Measurements from ENCODE around the gene AMBRA1.

AMBRA1 gene

GRCh38 chr11:46385169-46386004 lies 208.4 kb downstream of the AMBRA1 start:
- no peak overlapping the region for H2BK120ac ChIP-seq (ENCODE audit: low read depth, low read length)
- H3K4me1 ChIP-seq (ENCODE audit: control insufficient read depth, low read depth, low read length) = peaks cover 9% of the 10 kb centered on the region
- no peak overlapping the region for H4K8ac ChIP-seq (ENCODE audit: low read depth, low read length)
- no peak overlapping the region for H3K9ac ChIP-seq (ENCODE audit: low read length)
- no peaks in the 10 kb centered on the region for H3K79me1 ChIP-seq (ENCODE audit: low read length)
- H3K27ac ChIP-seq (ENCODE audit: low read depth, low read length) = no peak overlapping the region
- no peak overlapping the region for H4K5ac ChIP-seq (ENCODE audit: low read length)
- H2BK5ac ChIP-seq (ENCODE audit: low read length) = no peak overlapping the region
- H3K36me3 ChIP-seq (ENCODE audit: control insufficient read depth, insufficient read depth, low read length) = no peaks in the 10 kb centered on the region
- no peak overlapping the region for H3K56ac ChIP-seq (ENCODE audit: low read length)
- H3K18ac ChIP-seq (ENCODE audit: low read length) = no peak overlapping the region
- no peak overlapping the region for H2AK5ac ChIP-seq (ENCODE audit: low read length)
- H3K4ac ChIP-seq (ENCODE audit: low read depth, low read length) = no peak overlapping the region
- no peak overlapping the region for H3K4me3 ChIP-seq (ENCODE audit: low read length)
- H3K27me3 ChIP-seq (ENCODE audit: insufficient read depth, low read length, poor library complexity) = peaks cover 7% of the 10 kb centered on the region
- H2BK15ac ChIP-seq (replicated peaks; ENCODE audit: low read depth) = no peak overlapping the region
- no peak overlapping the region for H3K4me2 ChIP-seq (ENCODE audit: low read length)
- no peak for DNase-seq
- no peaks in the 10 kb centered on the region for H3K79me2 ChIP-seq (ENCODE audit: control insufficient read depth, insufficient read depth, low read length)
- WGBS (ENCODE audit: extremely low coverage, insufficient coverage, low lambda C conversion rate) = no CpG with 5 or more reads among the region's 47 CpGs
- H3K23ac ChIP-seq (ENCODE audit: low read length) = no peak overlapping the region

- H4K5ac ChIP-seq (ENCODE audit: low read length) = no peak overlapping the region
These were observed 209.7 kb downstream of the AMBRA1 start for GRCh38 chr11:46383974-46384701.

DNA sequence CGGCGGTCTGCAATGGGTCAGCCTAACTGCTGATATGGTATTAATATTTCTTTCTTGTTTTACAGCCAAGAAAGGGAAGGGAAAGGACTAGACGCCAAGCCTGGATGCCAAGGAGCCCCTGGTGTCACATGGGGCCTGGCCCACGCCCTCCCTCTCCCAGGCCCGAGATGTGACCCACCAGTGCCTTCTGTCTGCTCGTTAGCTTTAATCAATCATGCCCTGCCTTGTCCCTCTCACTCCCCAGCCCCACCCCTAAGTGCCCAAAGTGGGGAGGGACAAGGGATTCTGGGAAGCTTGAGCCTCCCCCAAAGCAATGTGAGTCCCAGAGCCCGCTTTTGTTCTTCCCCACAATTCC lies 210.4 kb downstream of the AMBRA1 start:
- no peak overlapping the region for H2BK120ac ChIP-seq (ENCODE audit: low read depth, low read length)
- H4K8ac ChIP-seq (ENCODE audit: low read depth, low read length) = no peak overlapping the region
- H3K27me3 ChIP-seq (ENCODE audit: insufficient read depth, low read length, poor library complexity) = no peaks in the 10 kb centered on the region
- H2AK5ac ChIP-seq (ENCODE audit: low read length) = no peak overlapping the region
- H2BK5ac ChIP-seq (ENCODE audit: low read length) = no peak overlapping the region
- no peaks in the 10 kb centered on the region for H3K36me3 ChIP-seq (ENCODE audit: control insufficient read depth, insufficient read depth, low read length)
- no peak overlapping the region for H2BK15ac ChIP-seq (replicated peaks; ENCODE audit: low read depth)
- no peak overlapping the region for H3K4ac ChIP-seq (ENCODE audit: low read depth, low read length)
- no peak overlapping the region for H3K18ac ChIP-seq (ENCODE audit: low read length)
- no peaks in the 10 kb centered on the region for H3K79me2 ChIP-seq (ENCODE audit: control insufficient read depth, insufficient read depth, low read length)
- no CpG with 5 or more reads among the region's 7 CpGs for WGBS (ENCODE audit: extremely low coverage, insufficient coverage, low lambda C conversion rate)
- no peak overlapping the region for H3K9ac ChIP-seq (ENCODE audit: low read length)
- no peak overlapping the region for H3K23ac ChIP-seq (ENCODE audit: low read length)
- H3K4me3 ChIP-seq (ENCODE audit: low read length) = no peak overlapping the region
- H3K79me1 ChIP-seq (ENCODE audit: low read length) = no peaks in the 10 kb centered on the region
- peaks cover 8% of the 10 kb centered on the region for H3K4me1 ChIP-seq (ENCODE audit: control insufficient read depth, low read depth, low read length)
- H3K56ac ChIP-seq (ENCODE audit: low read length) = no peak overlapping the region
- no peak overlapping the region for H3K27ac ChIP-seq (ENCODE audit: low read depth, low read length)
- H4K5ac ChIP-seq (ENCODE audit: low read length) = no peak overlapping the region
- H3K4me2 ChIP-seq (ENCODE audit: low read length) = no peak overlapping the region
- DNase-seq = no peak

More at GRCh38 chr11:46383974-46384701, 209.7 kb downstream of the AMBRA1 start:
- Histone ChIP-seq H3K36me3 (ENCODE audit: control insufficient read depth, insufficient read depth, low read length) (no peaks in the 10 kb centered on the region), H2AK5ac (ENCODE audit: low read length) (no peak overlapping the region), H3K56ac (ENCODE audit: low read length) (no peak overlapping the region), H4K8ac (ENCODE audit: low read depth, low read length) (no peak overlapping the region), H3K23ac (ENCODE audit: low read length) (no peak overlapping the region), H3K4me3 (ENCODE audit: low read length) (no peak overlapping the region), H2BK120ac (ENCODE audit: low read depth, low read length) (no peak overlapping the region), H3K9ac (ENCODE audit: low read length) (no peak overlapping the region), H3K27ac (ENCODE audit: low read depth, low read length) (no peak overlapping the region), H3K79me1 (ENCODE audit: low read length) (no peaks in the 10 kb centered on the region), H3K4ac (ENCODE audit: low read depth, low read length) (no peak overlapping the region), H3K4me2 (ENCODE audit: low read length) (no peak overlapping the region), H3K18ac (ENCODE audit: low read length) (no peak overlapping the region), H2BK15ac (replicated peaks; ENCODE audit: low read depth) (no peak overlapping the region), H3K27me3 (ENCODE audit: insufficient read depth, low read length, poor library complexity) (no peaks in the 10 kb centered on the region), H2BK5ac (ENCODE audit: low read length) (no peak overlapping the region), H3K4me1 (ENCODE audit: control insufficient read depth, low read depth, low read length) (peaks cover 9% of the 10 kb centered on the region), H3K79me2 (ENCODE audit: control insufficient read depth, insufficient read depth, low read length) (no peaks in the 10 kb centered on the region)
- no peak for DNase-seq
- no CpG with 5 or more reads among the region's 12 CpGs for WGBS (ENCODE audit: extremely low coverage, insufficient coverage, low lambda C conversion rate)

DNA sequence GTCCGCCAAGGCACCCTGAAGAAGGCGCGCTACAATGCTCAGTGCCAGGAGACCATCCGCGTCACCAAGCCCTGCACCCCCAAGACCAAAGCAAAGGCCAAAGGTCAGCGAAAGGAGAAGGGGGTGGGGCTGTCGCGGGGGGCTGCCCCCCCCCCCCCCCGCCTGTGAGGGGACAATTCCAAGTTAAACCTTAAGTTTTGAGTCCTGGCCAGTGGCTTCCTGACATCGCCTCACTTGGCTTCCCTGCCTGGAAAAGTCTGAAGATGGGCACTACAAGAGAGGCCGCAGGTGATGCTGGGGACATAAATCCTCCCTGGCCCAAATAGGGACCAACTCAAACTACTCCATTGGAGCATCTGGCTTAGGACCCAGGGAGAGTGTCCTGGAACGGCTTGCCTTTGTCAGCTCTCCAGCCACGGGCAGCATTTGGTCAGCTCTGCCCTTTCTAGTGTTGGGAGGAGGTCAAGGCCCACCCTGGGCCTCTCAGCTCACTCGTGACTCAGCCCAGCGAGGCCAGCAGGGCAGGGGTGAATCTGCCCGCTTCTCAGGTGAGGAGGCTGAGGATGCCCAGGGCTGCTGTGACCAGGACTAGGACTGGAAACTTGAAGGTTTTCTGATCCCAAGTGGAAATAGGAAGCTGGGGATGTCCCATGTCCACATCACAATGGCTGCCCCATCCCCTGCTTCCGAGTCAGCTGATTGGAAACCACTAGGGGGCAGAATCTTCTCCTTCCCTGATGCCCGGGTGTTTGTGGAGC lies 211.0 kb downstream of the AMBRA1 start:
- peak; percentile 74 for DNase-seq
- Histone ChIP-seq H3K4ac (ENCODE audit: low read depth, low read length) (no peak overlapping the region), H3K4me3 (ENCODE audit: low read length) (peak overlapping the region; percentile 91), H3K4me1 (ENCODE audit: control insufficient read depth, low read depth, low read length) (peaks cover 4% of the 10 kb centered on the region), H2BK5ac (ENCODE audit: low read length) (no peak overlapping the region), H3K27me3 (ENCODE audit: insufficient read depth, low read length, poor library complexity) (no peaks in the 10 kb centered on the region), H3K79me2 (ENCODE audit: control insufficient read depth, insufficient read depth, low read length) (no peaks in the 10 kb centered on the region), H3K36me3 (ENCODE audit: control insufficient read depth, insufficient read depth, low read length) (no peaks in the 10 kb centered on the region), H2BK15ac (replicated peaks; ENCODE audit: low read depth) (no peak overlapping the region), H3K18ac (ENCODE audit: low read length) (no peak overlapping the region), H3K27ac (ENCODE audit: low read depth, low read length) (no peak overlapping the region), H3K9ac (ENCODE audit: low read length) (peak overlapping the region; percentile 91), H3K4me2 (ENCODE audit: low read length) (peak overlapping the region; percentile 35), H2BK120ac (ENCODE audit: low read depth, low read length) (no peak overlapping the region), H4K8ac (ENCODE audit: low read depth, low read length) (no peak overlapping the region), H3K79me1 (ENCODE audit: low read length) (no peaks in the 10 kb centered on the region), H3K23ac (ENCODE audit: low read length) (peak overlapping the region; percentile 83), H2AK5ac (ENCODE audit: low read length) (no peak overlapping the region), H4K5ac (ENCODE audit: low read length) (no peak overlapping the region), H3K56ac (ENCODE audit: low read length) (peak overlapping the region; percentile 92)
- no CpG with 5 or more reads among the region's 18 CpGs for WGBS (ENCODE audit: extremely low coverage, insufficient coverage, low lambda C conversion rate)

GRCh38 chr11:46381819-46382645 lies 211.8 kb downstream of the AMBRA1 start:
- Histone ChIP-seq H4K8ac (ENCODE audit: low read depth, low read length) (no peak overlapping the region), H2BK15ac (replicated peaks; ENCODE audit: low read depth) (no peak overlapping the region), H4K5ac (ENCODE audit: low read length) (no peak overlapping the region), H3K27me3 (ENCODE audit: insufficient read depth, low read length, poor library complexity) (no peaks in the 10 kb centered on the region), H3K36me3 (ENCODE audit: control insufficient read depth, insufficient read depth, low read length) (no peaks in the 10 kb centered on the region), H3K9ac (ENCODE audit: low read length) (peak overlapping the region; percentile 91), H3K18ac (ENCODE audit: low read length) (peak overlapping the region; percentile 76), H3K23ac (ENCODE audit: low read length) (peak overlapping the region; percentile 73), H3K79me1 (ENCODE audit: low read length) (no peaks in the 10 kb centered on the region), H3K4me2 (ENCODE audit: low read length) (peak overlapping the region; percentile 35), H2AK5ac (ENCODE audit: low read length) (no peak overlapping the region), H3K79me2 (ENCODE audit: control insufficient read depth, insufficient read depth, low read length) (no peaks in the 10 kb centered on the region), H3K4me3 (ENCODE audit: low read length) (peak overlapping the region; percentile 91), H2BK5ac (ENCODE audit: low read length) (peak overlapping the region; percentile 76), H3K4ac (ENCODE audit: low read depth, low read length) (peak overlapping the region; percentile 88), H3K56ac (ENCODE audit: low read length) (peak overlapping the region; percentile 92), H2BK120ac (ENCODE audit: low read depth, low read length) (peak overlapping the region; percentile 29), H3K27ac (ENCODE audit: low read depth, low read length) (peak overlapping the region; percentile 57), H3K4me1 (ENCODE audit: control insufficient read depth, low read depth, low read length) (peaks cover 3% of the 10 kb centered on the region)
- no CpG with 5 or more reads among the region's 66 CpGs for WGBS (ENCODE audit: extremely low coverage, insufficient coverage, low lambda C conversion rate)
- peak; percentile 73 for DNase-seq
